Natural killer cell (primary cell): ENCODE measurements around the gene B4GALT2. TPM values are rescaled to one million over a fixed set of nuclear protein-coding genes. Genes with fewer than 3 reads are reported as not detected.

Source experiments
- ATAC-seq, 3 donors: fragments of 150-1000 bp in 2 of 3; fragments of 200-7000 bp in 1 of 3; cut with Tn5 transposase; 1 replicate in 1 of 3; 2 replicates in 2 of 3; pipeline ENCODE4 v1.10.0; 2021; ENCODE audit warnings: mild to moderate bottlenecking in 2 of 3, moderate library complexity in 2 of 3
- DNase-seq, 2 donors: peaks; one replicate each; pipeline versions ENCODE4 v3.0.0 to v3.0.0-alpha.2; 2013 to 2021; ENCODE audit warnings: mixed read lengths in 1 of 2
- H3K27ac ChIP-seq: one replicate; pipeline ENCODE4 v1.5.1; 2013; ENCODE audit warnings: mild to moderate bottlenecking, low read length
- H3K27me3 ChIP-seq: one replicate; pipeline ENCODE4 v1.6.1; 2013; ENCODE audit warnings: low read length; ENCODE audit not compliant: control insufficient read depth, insufficient read depth
- H3K36me3 ChIP-seq: one replicate; pipeline ENCODE4 v1.6.1; 2013; ENCODE audit warnings: low read length; ENCODE audit not compliant: control insufficient read depth, insufficient read depth
- H3K4me1 ChIP-seq: one replicate; pipeline ENCODE4 v1.6.1; 2013; ENCODE audit warnings: low read length; ENCODE audit not compliant: control insufficient read depth, insufficient read depth
- H3K4me3 ChIP-seq: one replicate; pipeline ENCODE4 v1.5.1; 2013; ENCODE audit warnings: low read length
- H3K9me3 ChIP-seq: one replicate; pipeline ENCODE4 v1.6.1; 2013; ENCODE audit warnings: low read length; ENCODE audit not compliant: control insufficient read depth, insufficient read depth
- H3K27ac Mint-ChIP-seq, 2 donors: one replicate each; pipeline ENCODE4 v1.8.0; 2022; ENCODE audit warnings: mild to moderate bottlenecking in 2 of 2, mixed read lengths in 2 of 2, moderate library complexity in 1 of 2
- H3K27me3 Mint-ChIP-seq, 2 donors: one replicate each; pipeline ENCODE4 v1.8.0; 2022; ENCODE audit warnings: low read depth in 2 of 2, mixed read lengths in 2 of 2
- H3K36me3 Mint-ChIP-seq: one replicate; pipeline ENCODE4 v1.8.0; 2022; ENCODE audit warnings: mixed read lengths
- H3K4me1 Mint-ChIP-seq, 2 donors: one replicate each; pipeline ENCODE4 v1.8.0; 2022; ENCODE audit warnings: mixed read lengths in 2 of 2
- H3K4me3 Mint-ChIP-seq: one replicate; pipeline ENCODE4 v1.8.0; 2022; ENCODE audit warnings: mild to moderate bottlenecking, moderate library complexity, mixed read lengths
- H3K9me3 Mint-ChIP-seq, 2 donors: one replicate each; pipeline ENCODE4 v1.8.0; 2022; ENCODE audit warnings: mixed read lengths in 2 of 2
- WGBS: methylation state at CpG from one replicate; pipeline ENCODE4 v1.1.7; 2013; ENCODE audit warnings: missing lambda C conversion rate; ENCODE audit not compliant: insufficient coverage; 5-methylcytosine and 5-hydroxymethylcytosine counted together
- intact Hi-C: fragments of 100-400 bp; cut with micrococcal nuclease; formaldehyde crosslinking; loops from one replicate; pipeline ENCODE4 v1.14.2; 2022
- total RNA-seq, 4 donors: library from RNA; stranded (reverse); fragments of 120-200 nt in 1 of 4; gene quantifications; one replicate each; pipeline versions ENCODE4 v1.2.3 to v1.2.4, GENCODE V29; 2013 to 2022
- TF ChIP-seq, protein P1 (sequence below): fragments of 200-600 bp; IDR thresholded peaks from one replicate; pipeline ENCODE4 v1.8.0; 2022; ENCODE audit warnings: antibody characterized with exemption

Gene B4GALT2
- total RNA-seq, 3 donors from 2014 or later (not counting 1 experiment from before 2014, with no cell fraction given): 1.5 to 5.5 (median 2.2) TPM

DNA sequence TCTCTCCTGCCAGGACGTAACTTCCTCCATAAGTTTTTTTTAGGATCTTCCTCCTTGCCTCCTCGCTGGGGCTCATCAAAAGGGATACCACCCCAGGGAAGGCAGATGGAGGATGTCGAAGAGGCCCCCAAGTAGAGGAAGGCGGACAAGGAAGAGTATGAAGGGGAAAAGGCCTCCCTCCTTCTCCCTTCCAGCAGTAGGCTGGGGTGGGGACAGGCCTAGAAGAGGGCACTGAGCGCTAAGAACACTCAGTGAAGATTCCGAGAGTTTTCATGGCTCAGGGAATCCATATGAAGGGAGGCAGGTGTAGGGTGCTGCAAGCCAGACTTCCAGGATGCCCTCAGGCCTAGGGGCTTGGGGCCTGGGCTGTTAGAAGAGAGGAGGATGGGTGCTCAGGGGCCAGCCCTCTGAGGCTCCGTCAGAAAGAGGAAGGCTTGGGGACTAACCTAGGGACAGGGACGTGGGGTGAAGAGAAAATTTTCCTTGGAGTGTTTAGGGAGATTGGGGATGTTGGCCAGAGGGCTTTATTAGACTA is 54.1 kb downstream of the B4GALT2 start:
- intact Hi-C loops: no loop called here
- peaks cover 0 to 5% of the 10 kb centered on the region in 2 donors for H3K27me3 Mint-ChIP-seq
- DNase-seq (no peak), ATAC-seq (no peak)
- no peak overlapping the region for H3K27ac ChIP-seq
- no peaks in the 10 kb centered on the region for H3K36me3 Mint-ChIP-seq
- peaks cover 20% of the 10 kb centered on the region for H3K4me1 ChIP-seq
- no peak overlapping the region for H3K4me3 ChIP-seq
- H3K36me3 ChIP-seq: no peaks in the 10 kb centered on the region
- no peaks in the 10 kb centered on the region for H3K27me3 ChIP-seq
- 73% methylated on average over 5 of the region's 8 CpGs for WGBS
- no peaks in the 10 kb centered on the region for H3K9me3 Mint-ChIP-seq
- H3K4me1 Mint-ChIP-seq: peaks cover 13 to 20% of the 10 kb centered on the region in 2 donors
- no peaks in the 10 kb centered on the region for H3K9me3 ChIP-seq
- H3K27ac Mint-ChIP-seq: peak overlapping the region in 1 of 2 donors; percentile 47
- H3K4me3 Mint-ChIP-seq: peak overlapping the region; percentile 14
- TF ChIP-seq, protein P1, sequence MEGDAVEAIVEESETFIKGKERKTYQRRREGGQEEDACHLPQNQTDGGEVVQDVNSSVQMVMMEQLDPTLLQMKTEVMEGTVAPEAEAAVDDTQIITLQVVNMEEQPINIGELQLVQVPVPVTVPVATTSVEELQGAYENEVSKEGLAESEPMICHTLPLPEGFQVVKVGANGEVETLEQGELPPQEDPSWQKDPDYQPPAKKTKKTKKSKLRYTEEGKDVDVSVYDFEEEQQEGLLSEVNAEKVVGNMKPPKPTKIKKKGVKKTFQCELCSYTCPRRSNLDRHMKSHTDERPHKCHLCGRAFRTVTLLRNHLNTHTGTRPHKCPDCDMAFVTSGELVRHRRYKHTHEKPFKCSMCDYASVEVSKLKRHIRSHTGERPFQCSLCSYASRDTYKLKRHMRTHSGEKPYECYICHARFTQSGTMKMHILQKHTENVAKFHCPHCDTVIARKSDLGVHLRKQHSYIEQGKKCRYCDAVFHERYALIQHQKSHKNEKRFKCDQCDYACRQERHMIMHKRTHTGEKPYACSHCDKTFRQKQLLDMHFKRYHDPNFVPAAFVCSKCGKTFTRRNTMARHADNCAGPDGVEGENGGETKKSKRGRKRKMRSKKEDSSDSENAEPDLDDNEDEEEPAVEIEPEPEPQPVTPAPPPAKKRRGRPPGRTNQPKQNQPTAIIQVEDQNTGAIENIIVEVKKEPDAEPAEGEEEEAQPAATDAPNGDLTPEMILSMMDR: no peak

DNA sequence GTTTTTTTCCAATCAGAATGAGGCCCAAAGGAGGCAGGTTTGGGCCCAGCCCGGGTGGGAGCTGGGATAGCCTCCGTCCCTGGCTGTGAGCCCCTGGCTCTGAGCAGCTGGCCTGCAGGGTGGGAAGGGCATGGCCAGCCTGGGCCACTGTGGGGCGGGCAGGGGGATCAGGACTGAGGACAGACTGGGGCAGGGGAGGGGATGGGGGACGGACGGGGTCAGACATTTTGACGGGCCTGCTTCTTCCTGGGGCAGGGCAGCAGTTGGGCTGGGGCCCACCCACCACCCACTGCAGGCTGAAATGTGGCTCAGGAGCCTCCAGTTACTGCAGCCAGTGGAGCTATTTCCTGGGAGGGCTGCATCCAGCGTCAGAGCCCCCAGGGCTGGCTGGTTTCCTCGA is 54.7 kb downstream of the B4GALT2 start:
- Histone ChIP-seq H3K4me1 (peaks cover 20% of the 10 kb centered on the region), H3K36me3 (no peaks in the 10 kb centered on the region), H3K27ac (no peak overlapping the region), H3K9me3 (no peaks in the 10 kb centered on the region), H3K27me3 (no peaks in the 10 kb centered on the region), H3K4me3 (no peak overlapping the region)
- TF ChIP-seq, protein P1: no peak
- H3K36me3 Mint-ChIP-seq: no peaks in the 10 kb centered on the region
- H3K4me3 Mint-ChIP-seq: no peak overlapping the region
- DNase-seq: no peak
- H3K9me3 Mint-ChIP-seq: no peaks in the 10 kb centered on the region
- 86% methylated on average over 8 of the region's 8 CpGs for WGBS
- H3K4me1 Mint-ChIP-seq: peaks cover 13 to 20% of the 10 kb centered on the region in 2 donors
- H3K27me3 Mint-ChIP-seq: peaks cover 0 to 5% of the 10 kb centered on the region in 2 donors
- no peak for ATAC-seq
- intact Hi-C loops: no loop called here
- H3K27ac Mint-ChIP-seq: no peak overlapping the region

DNA sequence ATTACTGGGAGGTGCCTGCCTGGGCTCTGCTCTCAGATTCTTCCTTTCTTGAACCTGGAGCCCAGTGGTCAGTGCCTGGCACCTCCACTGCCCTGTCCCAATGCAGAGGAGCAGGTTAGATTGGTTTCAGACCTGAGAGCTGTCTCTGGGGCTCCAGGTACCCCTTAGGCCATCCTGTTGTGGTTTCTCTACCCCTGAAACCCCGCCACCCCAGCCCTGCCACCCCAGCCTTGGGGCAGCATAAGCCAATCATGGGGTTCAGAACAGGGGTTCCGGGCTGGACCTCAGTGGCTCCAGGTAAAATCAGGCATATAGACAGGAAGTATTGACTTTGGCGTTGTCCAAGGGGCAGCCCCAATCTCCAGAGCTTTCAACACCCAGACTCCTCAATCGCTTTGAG is 55.4 kb downstream of the B4GALT2 start:
- Mint-ChIP-seq H3K36me3 (no peaks in the 10 kb centered on the region), H3K27ac (no peak overlapping the region), H3K4me1 (peaks cover 6 to 17% of the 10 kb centered on the region in 2 donors), H3K27me3 (peaks cover under 1 to 5% of the 10 kb centered on the region in 2 donors), H3K9me3 (no peaks in the 10 kb centered on the region), H3K4me3 (no peak overlapping the region)
- WGBS: 84% methylated on average over 4 of the region's 4 CpGs
- H3K9me3 ChIP-seq: no peaks in the 10 kb centered on the region
- H3K27me3 ChIP-seq: no peaks in the 10 kb centered on the region
- H3K36me3 ChIP-seq: no peaks in the 10 kb centered on the region
- DNase-seq (no peak), ATAC-seq (no peak)
- TF ChIP-seq, protein P1: no peak
- H3K4me1 ChIP-seq: peaks cover 13% of the 10 kb centered on the region
- intact Hi-C loops: no loop called here
- no peak overlapping the region for H3K27ac ChIP-seq
- H3K4me3 ChIP-seq: no peak overlapping the region
